ENCODE measurements around the gene CAMKMT.

Gene CAMKMT

DNA sequence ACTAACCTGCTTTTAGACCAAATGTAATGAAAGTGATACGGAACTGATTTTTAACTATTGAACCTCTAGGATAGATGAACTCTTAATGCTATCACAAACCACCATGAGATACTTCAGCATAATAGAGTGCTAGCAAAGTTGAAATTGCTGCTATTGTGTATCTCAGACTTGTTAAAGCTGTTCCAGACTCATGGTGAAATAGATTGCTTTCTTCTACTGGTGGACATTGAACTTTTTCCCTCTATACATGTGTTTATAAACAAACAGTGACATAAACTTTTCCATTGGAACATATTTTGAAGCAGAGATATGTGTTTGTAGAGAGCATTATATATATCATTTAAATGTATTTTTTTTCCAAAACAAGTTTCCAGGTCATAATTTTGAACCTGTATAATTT is 157.3 kb downstream of the CAMKMT start:
- DNase-seq, result no peak

DNA sequence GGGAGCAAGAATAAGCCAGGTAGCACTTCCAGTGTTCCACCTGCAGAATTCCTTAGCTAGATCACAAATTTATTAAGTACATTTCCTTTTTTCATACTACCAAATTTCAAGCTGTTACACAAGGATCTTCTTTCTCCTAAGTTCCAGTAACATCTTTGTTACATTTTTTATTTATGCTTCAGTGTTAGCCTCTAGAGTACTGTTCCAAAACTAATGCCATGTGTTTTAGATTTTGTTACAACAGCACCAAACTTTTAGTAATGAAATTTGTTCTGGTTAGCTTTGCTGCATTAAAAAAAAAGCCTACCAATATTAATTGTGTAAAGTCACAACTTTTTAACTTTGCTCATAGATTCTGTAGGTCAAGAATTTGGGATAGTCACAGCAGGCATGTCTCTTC is 161.1 kb downstream of the CAMKMT start:
- no peak for DNase-seq

DNA sequence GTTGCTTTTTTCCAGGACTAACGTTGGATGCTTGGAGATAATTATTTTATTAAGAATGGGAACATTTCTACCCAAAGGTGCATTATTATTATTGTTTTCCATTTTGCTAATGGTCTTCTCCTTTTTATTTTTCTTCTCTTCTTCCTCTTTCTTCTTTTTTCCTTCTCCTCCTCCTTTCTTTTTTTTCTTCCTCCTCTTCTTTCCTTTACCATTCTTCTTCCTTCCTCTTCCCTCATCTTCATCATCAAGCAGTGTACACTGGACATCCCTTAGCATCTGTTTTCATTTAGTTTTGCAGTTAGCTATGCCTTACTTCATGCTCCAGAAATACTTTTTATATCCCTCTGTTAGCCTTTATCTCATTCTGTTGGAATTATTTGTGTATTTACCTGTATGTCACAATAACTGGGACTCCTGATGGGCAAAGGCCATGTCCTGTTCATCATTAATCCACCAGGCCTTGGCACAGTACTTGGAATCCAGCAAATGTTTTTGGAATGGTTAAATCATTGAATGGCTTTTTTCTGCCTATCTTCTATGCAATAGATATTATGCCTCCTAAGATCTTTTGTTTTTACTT is 162.7 kb downstream of the CAMKMT start:
- DNase-seq, result no peak

DNA sequence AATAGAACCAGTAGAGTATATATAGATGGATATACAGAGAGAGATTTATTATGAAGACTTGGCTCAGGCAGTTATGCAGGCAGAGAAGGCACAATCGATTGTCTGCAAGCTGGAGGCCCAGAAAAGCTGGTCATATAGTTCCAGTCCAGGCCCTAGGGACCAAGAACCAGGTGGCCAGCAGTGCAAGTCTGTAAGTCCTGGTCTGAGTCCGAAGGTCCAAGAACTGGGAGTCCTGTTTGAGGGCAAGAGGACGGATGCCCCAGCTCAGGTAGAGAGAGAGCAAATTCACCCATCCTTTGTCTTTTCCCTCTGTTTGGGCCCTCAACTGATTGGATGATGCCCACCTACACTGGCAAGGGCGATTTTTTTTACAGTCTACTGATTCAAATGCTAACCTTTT is 164.6 kb downstream of the CAMKMT start:
- no peak for DNase-seq

DNA sequence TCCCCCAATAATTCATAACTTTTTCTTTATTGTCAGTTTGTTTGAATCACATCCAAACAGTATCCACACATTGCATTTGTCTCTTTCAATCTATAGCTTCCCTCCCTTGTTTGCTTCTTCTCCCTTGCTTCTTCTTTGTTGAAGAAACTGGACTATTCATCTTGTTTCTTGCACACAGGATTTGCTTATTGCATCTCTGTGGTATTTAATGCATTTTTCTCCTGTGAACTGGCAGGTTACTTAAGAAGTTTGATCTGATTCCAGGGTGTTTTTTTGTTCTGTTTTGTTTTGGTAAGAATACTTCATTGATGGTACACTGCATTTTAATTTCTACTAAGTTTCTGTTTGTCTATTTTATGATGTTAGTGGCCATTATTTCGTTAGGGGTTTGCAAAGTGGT is 166.8 kb downstream of the CAMKMT start:
- DNase-seq, result no peak

DNA sequence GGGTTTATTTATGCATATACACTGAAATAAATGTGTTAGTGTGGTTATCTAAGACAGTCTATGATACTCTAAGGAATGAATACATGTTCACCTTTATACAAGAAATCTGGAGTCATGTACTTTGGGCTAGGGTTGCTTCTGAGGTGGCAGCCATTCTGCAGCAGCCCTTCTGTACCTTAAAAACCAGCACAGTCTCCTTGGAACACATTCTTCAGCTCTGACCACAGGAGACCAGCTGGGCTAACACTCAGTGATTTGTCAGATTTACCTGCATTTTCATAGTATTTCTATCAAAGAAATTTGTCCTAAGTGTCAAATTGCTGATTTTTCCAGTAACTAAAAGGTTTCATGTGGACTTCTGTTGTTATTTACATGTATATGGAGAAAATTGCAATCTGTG is 167.7 kb downstream of the CAMKMT start:
- DNase-seq, result no peak

DNA sequence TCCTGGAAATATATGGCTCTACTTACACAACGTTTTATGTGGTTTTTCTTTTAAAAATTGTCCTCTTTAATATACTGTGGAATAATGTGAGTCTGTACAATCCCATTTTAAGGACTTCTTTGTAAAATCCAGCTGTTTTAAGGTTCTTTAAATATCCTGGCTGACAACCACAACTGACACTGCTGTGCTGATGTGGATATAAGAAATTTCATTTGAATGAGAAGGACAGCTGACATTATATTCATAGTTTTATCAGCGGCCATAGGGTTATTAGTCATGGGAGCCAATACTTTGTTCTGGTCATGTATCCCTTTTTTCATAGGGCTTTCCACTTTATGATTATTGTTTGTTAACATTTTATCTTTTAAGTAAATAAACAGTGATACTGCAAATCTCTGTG is 169.5 kb downstream of the CAMKMT start:
- no peak for DNase-seq

DNA sequence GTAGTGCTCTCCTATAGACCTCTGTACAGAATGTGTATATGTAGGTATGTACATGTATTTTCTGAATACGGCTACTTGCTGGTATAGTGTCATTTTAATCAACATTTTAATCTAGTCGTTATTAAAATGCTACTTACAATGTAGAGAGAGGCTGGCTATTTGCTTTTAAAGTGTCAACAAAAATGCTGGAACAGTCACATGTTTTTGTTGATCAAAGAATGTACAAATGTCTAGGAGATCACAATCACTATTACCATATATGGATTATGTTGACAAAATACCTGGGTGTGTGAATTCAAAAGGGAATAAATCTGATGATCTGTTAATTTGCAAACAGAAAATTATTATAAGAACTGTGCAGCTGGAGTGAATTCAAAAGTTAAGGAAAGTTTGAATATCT is 170.3 kb downstream of the CAMKMT start:
- DNase-seq, result no peak

DNA sequence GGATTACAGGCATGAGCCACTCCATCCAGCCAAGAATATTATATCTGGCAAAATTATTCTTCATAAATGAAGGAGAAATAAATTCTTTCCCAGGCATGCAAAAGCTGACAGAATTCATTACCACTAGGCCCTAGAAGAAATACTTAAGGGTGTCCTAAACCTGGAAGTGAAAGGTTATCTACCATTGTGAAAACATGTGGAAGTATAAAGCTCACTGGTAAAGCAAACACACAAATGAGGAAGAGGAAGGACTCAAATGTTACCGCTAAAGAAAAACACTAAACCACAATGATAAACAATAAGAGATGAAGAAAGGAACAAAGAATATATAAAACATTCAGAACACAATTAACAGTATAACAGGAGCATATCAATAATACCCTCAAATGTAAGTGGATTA is 171.8 kb downstream of the CAMKMT start:
- no peak for DNase-seq

DNA sequence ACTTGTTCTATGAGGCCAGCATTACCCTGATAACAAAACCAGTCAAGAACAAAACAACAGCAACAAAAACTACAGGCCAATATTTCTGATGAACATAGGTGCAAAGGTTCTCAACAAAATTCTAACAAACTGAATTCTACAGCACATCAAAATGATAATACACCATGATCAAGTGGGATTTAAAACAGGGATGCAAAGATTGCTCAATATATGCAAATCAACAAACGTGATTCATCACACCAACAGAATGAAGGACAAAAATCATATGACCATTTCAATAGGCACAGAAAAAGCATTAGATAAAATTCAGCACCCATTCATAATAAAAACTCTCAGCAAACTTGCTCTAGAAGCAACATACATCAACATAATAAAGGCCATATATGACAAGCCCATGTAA is 173.6 kb downstream of the CAMKMT start:
- no peak for DNase-seq

DNA sequence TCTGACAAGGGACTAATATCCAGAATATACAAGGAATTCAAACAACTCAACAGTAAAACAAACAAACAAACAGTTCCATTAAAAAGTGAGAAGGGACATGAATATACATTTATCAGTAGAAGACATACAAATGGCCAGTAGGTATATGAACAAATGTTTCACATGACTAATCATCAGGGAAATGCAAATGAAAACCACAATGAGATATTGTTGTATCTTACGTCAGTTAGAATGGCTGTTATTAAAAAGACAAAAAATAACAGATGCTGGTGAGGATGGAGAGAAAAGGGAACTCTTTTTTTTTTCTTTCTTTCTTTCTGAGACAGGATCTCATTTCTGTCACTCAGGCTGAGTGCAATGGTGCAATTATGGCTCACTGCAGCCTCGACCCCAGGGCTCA is 175.5 kb downstream of the CAMKMT start:
- no peak for DNase-seq

DNA sequence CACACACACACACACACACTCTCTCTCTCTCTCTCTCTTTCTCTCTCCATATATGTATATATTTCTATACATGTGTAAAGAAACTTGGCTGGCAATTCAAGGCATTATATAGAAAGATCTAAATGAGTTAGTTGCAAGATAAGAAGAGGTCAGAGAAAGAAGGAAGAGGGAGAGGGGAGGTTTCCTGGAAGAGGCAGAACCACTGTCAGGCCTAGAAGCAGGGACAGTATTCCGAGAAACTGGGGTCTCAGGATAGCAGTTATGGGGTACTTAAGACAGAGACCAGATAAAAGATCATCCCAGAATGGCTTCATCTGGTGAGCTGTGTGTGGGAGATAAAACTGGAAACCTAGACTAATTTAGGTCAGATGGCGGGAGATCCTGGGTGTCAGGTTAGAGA is 180.8 kb downstream of the CAMKMT start:
- DNase-seq, result no peak

DNA sequence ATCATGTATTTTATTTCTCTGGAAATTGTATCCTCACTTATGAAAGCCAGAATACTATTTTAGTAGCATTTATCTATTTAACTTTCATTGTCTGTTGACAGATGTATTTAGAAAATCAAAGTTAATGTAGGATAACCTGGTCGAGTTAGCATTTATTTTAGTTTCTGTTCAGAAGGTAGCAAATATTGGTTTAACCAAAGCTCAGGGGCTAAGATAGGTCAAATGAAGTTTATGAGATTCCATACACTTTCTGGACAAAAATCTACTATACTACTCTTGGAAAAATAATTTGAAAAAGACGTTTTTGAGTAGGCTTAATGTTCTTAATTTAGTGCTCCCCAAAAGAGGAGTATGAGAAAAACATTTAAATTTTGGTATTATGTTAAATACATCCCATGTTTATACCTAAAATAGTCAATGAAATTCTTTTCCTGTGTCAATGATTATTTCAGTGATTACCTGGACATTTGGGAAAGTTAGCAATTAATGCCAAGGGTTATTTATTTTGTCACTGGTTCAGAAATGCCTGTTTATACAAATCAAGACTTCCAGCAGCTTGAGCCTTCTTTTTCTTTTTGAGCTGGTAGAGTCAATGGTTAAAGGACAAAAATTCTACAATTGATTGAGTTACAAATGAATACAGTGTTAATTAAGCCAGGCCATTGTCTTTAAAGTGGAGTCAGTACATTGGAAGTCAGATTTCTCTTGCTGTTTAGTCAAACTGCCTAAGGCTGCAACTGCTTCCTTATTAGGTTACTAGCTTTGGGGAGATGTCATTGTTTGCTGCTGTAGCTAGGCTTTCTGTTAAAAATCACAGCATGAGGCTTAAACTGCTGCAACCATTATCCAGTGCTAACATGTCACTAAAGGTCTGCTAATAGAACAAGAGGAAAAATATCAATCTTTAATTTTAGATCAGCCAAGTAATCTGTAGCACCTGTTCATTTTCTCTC is 182.3 kb downstream of the CAMKMT start:
- DNase-seq, result no peak

DNA sequence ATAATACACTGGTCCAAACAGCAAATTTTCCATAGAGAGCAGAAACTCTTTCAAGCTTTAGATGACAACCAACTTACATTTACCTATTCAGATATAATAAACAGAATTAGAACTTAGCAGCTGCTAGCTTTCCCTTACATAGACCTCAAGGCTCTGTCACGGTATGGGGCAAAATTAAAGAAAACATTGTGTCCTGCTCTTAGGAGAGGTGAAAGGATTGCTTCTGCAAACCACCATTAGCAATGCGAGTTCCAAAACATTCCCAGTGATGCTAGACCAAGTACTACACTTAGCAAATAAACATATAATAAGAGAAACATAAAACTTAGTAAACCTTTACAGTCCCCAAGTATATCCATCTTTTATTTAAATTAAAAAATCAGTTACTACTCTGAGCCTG is 183.3 kb downstream of the CAMKMT start:
- DNase-seq, result no peak

DNA sequence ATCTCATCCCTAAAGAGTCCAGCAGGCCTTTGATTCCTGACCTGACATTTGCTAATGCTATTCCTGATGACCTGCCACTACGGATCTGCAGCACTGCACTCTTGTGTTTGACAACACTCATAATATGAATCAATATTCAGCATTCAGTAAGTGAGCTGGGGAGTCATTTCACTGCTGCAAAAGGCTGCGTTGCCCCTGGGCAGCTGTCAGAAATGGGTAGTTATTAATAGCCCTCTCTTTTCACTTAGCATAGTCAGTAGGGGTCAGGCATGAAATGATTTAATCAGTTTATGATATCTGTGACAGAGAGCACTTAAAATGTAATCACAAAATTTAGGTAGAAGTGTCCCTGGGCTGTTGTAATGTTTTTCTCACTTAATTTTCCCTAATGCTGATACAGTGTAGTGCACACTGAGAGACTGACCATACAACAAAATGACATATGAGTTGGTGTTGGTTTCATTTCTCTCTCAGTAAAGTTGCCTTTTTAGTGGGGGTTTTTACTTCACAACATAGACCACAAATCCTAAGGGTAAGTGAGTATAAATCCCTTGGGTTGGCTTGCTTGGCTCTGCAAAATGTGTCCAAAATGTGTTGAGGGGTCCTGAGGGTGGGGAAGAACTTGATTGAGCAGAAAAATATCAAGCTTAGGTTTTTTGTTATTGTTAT is 184.8 kb downstream of the CAMKMT start:
- DNase-seq, result no peak

DNA sequence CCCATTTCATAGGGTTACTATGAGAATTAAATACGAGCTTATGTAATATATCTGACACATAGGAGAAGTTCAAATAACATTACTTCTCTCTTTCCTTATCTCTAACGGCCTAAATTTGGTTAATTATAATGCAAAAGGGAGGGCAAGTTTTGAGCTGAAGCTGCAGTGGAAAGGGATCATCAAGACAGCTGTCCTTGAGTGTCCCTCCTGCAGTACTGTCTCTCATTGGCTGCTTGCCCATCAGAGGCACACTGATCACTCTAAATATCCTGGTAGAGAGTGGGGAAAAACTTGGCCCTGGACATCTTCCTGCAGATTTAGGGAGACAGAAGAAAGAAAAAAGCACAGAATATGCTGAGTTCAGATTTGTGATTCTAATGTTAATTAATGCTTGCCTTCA is 186.0 kb downstream of the CAMKMT start:
- no peak for DNase-seq

DNA sequence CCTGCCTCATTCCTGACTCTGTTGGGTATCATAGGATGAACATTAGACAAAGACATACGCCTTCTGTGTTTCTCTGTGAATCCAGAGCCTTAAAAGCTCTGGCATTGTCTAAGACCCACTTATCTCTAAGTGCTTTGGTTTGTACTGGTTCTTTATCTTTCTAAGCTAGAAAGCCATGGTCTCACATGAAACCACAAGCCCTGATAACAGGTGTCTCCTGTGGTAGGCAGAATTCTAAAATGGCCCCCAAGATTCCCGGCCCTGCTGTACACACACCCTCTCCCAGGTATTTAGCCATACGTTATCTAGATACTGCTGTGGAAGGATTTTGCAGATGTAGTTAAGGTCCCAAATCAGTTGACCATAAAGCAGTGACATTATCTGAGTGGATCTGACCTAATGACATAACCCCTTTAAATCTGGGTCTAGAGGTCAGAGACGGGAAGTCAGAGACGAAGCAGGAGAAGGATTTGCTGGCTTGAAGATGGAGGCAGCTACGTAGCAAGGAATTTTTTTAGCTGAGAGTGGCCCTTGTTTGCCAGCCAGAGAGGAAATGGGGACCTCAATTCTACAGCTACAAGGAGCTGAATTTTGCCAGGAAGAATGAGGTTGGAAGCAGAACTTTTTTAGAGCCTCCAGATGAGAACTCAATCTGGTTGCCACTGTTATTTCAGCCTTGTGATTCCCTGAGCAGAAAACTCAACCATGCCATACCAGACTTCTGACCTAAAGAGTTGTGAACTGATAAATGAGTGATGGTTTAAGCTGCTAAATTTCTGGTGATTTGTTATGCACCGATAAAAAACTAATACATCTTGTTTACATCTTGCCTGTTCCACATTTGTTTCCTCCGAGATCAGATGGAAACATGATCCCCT is 186.7 kb downstream of the CAMKMT start:
- DNase-seq, result no peak

DNA sequence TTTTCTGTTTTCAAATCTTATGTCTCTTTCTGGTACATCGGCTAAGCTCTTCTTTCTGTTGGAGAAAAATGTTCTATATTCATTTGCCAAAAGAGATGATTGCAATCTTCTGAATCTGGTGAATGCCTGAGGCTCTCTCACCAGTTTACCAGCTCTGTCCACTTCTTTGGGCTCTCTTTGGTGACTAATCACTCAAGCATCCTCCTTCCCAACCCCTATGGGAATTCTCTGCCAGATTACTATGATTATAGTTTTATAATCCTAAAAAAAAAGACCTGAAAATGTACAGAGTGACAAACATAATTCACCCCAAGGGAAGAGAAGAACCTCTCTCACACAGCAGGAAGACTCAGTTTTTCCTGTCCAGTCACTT is 187.3 kb downstream of the CAMKMT start:
- DNase-seq, result no peak

DNA sequence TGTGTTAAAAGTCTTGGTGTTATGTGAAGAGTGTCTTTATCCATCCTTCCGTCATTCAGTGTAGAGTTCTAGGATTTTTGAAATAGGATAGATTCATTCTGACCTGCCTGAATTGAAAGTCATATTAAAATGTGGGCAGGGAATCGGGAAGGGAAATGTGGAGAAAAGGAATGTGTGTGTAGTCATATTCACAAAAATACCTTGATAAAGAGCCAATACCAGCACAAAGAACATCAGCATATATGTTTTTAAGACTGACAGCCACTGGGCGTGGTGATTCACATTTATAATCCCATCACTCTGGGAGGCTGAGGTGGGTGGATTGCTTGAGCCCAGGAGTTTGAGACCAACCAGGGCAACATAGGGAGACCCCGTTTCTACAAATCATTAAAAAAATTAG is 188.1 kb downstream of the CAMKMT start:
- DNase-seq, result no peak

DNA sequence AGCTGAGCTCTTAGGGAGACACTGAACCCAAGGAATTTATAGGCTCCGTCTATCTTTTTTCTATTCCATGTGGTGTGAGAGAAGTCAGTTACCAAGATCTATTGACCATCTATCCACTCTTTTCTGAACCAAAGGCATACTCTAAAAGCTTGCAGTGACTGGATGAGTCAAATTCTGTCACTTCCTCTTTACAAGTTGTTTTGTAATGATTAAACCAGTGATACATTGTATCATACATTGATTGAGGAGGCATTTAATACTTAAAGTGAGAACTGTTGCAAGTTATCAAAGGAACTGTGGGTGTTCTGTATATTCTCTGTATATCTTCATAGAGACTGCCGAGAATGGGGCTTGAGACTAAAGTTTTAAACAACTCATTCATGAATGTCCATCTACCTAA is 188.8 kb downstream of the CAMKMT start:
- no peak for DNase-seq

DNA sequence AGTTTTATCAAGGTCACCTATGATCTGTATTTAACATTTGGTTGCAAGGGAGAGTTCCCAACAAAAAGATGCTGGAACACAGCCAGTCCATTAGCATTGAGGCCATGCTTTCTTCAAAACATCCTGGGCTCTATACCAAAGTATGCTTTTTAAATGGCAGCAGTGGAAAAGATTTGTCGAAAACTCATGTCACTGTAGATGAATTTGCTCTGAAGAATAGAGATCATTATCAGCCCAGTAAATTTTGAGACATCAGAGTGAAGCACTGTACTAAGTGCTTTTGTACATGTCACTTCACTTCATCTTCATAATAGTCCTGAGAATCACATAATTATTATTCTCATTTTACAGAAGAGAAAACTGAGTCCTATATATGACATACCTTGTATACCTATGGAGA is 189.8 kb downstream of the CAMKMT start:
- no peak for DNase-seq

DNA sequence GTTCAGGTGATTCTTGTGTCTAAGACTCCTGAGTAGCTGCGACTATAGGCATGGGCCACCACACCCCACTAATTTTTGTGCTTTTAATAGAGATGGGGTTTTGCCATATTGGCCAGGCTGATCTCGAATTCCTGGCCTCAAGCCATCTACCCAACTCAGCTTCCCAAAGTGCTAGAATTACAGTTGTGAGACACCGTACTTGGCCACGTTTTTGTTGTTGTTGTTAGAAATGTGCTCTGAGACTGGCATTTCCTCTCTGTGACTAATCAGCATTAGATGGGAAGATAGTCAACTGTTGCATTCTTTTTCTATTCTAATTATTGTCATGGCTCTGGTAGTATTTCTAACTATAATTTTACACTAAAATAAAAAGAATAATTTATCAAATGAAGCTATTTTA is 191.7 kb downstream of the CAMKMT start:
- no peak for DNase-seq

DNA sequence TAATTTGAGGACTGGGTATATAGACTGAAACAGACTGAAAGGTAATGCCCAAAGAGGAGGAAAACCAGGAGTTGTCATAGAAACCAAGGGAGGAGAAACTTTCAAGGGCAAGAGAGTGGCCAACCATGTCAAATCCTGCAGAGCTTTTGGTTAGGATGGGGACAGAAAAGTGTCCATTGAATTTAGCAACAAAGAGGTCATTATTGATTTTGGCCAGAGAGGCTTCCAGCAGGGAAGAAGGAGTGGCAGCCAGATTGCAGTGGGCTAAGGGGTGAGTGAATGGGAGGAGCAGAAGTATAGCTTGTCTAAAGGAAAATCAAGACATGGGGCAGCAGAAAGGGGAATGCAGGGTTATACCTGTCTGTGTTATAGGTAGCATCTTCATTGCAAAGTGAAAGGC is 194.0 kb downstream of the CAMKMT start:
- DNase-seq, result no peak
